GM15510 (cell line): ENCODE results near the gene JSRP1.

Experiments used
- POLR2A ChIP-seq: IDR thresholded peaks from 3 replicates; pipeline ENCODE4 v1.6.1; 2011; ENCODE audit warnings: borderline replicate concordance; ENCODE audit not compliant: insufficient read length; ENCODE audit errors: extremely low read depth

The JSRP1 gene

GRCh38 chr19:2246014-2246620 is 10.1 kb downstream of the JSRP1 start:
- no peak for TF ChIP-seq POLR2A

GRCh38 chr19:2245273-2245672 is 10.9 kb downstream of the JSRP1 start:
- TF ChIP-seq POLR2A = no peak

- no peak for TF ChIP-seq POLR2A
These were observed 11.7 kb downstream of the JSRP1 start for GRCh38 chr19:2244486-2244885.

GRCh38 chr19:2244125-2244411 is 12.1 kb downstream of the JSRP1 start:
- TF ChIP-seq POLR2A = no peak

- TF ChIP-seq POLR2A = no peak
These were observed 12.7 kb downstream of the JSRP1 start for GRCh38 chr19:2243274-2244124.

- no peak for TF ChIP-seq POLR2A
These were observed 13.4 kb downstream of the JSRP1 start for GRCh38 chr19:2242816-2243215.

GRCh38 chr19:2242092-2242537 is 14.1 kb downstream of the JSRP1 start:
- TF ChIP-seq POLR2A = no peak

GRCh38 chr19:2240881-2241760 is 15.1 kb downstream of the JSRP1 start:
- TF ChIP-seq POLR2A = no peak

GRCh38 chr19:2239771-2240770 is 16.1 kb downstream of the JSRP1 start:
- TF ChIP-seq POLR2A = no peak

- no peak for TF ChIP-seq POLR2A
These were observed 17.0 kb downstream of the JSRP1 start for GRCh38 chr19:2239173-2239572.

GRCh38 chr19:2237869-2238153 is 18.4 kb downstream of the JSRP1 start:
- TF ChIP-seq POLR2A = no peak

- no peak for TF ChIP-seq POLR2A
These were observed 19.0 kb downstream of the JSRP1 start for GRCh38 chr19:2237051-2237868.

GRCh38 chr19:2236314-2237050 is 19.7 kb downstream of the JSRP1 start, which contains the start of the genes PLEKHJ1 and SF3A2:
Gene PLEKHJ1, minus strand, starts transcription at chr19:2236329. Its CDS starts 81 bp downstream, at chr19:2236248.
Gene SF3A2, plus strand, starts transcription at chr19:2236824. Its CDS starts 6,595 bp downstream, at chr19:2243419.
- TF ChIP-seq POLR2A = peak; percentile 72
